HG02970 (cell line): ENCODE measurements around the gene RNASE4.
"Not testable (repeated sequence)": the region's sequence is repeated elsewhere in the genome, so short reads cannot be mapped to it uniquely, and the experiment has no call there.

Experiments used
- ATAC-seq: cut with Tn5 transposase; IDR thresholded peaks from one replicate; pipeline ENCODE4 v1.9.1; 2021; ENCODE audit warnings: mild to moderate bottlenecking, moderate library complexity, moderate number of reproducible peaks; ENCODE audit not compliant: unreplicated experiment, low FRiP score

RNASE4 gene

GRCh38 chr14:20697273-20698017, 13.1 kb downstream of the RNASE4 start:
- no peak for ATAC-seq

DNA sequence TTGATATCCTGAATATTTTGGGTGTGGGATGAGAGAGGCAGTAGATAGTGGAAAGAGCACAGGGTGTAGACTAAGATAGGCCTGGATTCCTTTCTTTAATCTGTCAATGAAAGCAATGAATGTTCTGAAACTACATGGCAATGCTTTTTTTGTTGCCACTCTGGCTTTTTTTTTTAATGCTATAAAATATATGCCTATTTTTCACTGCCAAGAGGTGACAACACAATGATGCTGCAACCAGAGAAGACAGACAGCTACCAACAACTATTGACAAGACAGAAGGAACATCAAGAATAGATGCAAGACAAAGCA, 13.6 kb downstream of the RNASE4 start:
- no peak for ATAC-seq

DNA sequence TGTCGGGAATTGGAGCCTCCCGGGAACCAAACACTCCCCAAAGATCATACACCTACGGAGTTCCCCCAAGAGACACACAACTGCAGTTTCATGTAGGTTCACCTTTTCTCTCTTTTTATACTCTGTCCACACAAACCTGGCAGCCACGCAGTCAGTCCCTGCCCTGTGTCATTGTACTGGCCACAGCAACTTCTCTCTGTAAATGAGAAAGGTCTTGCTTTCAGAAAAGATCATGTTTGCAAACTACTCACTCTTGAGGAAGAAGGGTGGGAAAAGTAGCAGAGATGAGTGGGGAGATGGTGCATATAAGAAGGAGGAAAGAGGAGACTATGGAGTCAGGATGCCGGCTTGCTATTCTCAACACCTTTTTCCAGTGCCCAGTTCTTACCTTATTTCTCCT, 14.6 kb downstream of the RNASE4 start:
- ATAC-seq: no peak

DNA sequence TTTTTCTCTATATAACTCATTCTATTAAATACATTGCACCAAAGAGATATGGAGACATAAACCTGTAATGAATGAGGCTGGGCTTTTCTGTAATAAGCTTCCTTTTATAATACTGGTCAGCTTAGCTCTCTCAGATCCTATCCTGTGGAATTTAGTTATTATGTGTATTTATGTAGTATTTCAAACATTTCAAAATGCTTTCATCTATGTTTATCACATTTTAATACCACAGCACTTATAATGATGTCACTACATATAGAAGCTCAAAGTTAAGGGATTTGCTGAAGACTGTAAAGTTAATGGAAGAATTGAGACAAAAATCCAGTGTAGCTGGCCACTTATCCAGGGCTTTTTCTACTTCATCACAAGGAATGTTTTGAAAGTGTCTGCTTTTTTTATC, 15.6 kb downstream of the RNASE4 start:
- no peak for ATAC-seq

- ATAC-seq: not testable (repeated sequence)
These were observed 16.6 kb downstream of the RNASE4 start for GRCh38 chr14:20700965-20701364.

- no peak for ATAC-seq
These were observed 22.4 kb downstream of the RNASE4 start for GRCh38 chr14:20706657-20707355.

- no peak for ATAC-seq
These were observed 23.3 kb downstream of the RNASE4 start for GRCh38 chr14:20707622-20708021.

DNA sequence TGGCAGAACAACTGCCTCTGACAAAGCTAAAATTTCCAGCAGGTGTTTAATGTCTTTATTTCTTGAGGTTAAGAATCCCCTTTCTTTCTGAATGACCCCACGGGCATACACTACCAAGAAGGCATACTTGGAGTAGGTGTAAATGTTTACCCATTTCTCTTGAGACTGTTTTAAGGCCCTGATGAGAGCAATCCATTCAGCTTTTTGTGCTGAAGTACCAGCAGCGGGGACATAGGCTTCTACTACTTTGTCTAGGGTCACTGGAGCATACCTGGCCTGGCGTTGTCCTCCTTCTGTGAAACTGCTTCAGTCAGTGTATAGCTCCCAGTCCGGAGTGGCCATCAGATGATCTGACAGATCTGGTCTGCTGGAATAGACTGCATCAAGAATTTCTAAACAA, 26.9 kb downstream of the RNASE4 start:
- ATAC-seq: no peak

- no peak for ATAC-seq
These were observed 27.3 kb downstream of the RNASE4 start for GRCh38 chr14:20711685-20712084.

GRCh38 chr14:20712904-20713303, 28.5 kb downstream of the RNASE4 start:
- ATAC-seq: no peak

GRCh38 chr14:20714593-20715250, 30.4 kb downstream of the RNASE4 start:
- no peak for ATAC-seq

DNA sequence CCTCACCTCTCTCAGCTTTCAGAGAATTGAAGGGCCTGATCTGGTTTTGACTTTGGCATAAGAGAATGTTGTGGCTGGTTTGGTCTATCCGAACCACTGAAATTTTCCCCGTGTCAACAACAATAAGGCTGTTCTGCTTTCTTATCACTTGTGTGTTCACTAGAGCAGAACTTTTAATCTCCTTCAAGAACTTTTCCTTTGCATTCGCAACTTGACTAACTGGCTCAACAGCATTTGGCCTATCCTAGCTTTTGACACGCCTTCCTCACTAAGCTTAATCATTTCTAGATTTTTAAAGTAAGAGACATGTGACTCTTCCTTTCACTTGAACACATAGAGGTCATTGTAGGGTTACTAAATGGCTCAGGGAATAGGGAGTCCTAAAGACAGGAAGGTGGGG, 35.4 kb downstream of the RNASE4 start:
- no peak for ATAC-seq

DNA sequence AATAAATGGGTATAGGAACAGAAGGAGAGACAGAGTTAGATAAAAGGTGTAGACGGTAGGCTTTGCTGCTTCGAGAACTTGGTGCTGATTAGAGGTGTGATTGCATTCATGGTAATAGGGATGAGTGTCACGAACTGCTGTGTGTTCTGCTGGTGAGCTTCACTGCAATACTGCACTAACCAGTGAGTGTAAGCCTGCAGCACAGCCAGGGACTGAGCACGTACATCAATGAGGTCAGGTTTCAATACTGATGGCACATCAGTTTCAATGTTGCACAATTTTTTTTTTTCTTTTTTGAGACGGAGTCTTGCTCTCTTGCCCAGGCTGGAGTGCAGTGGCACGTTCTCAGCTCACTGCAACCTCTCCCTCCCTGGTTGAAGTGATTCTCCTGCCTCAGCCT, 36.4 kb downstream of the RNASE4 start:
- no peak for ATAC-seq

DNA sequence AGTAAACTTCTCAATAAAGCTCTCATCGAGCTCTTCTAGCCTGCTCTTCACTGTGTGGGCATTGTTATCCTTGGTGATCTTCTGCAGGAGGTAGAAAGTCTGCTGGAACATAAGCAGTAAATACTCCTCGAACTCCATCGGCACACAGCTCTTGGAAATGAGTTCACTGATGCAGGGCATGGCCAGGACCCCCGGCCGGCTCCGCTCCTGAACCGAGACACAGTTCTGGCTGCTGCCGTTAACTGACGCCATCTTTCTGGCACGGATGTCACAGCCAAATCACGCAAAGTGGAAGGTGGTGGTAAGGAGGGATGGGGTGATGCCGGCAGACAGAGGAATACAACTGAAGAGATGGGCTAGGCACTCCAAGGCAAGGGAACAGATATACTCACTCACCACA, 37.7 kb downstream of the RNASE4 start:
- ATAC-seq: no peak

DNA sequence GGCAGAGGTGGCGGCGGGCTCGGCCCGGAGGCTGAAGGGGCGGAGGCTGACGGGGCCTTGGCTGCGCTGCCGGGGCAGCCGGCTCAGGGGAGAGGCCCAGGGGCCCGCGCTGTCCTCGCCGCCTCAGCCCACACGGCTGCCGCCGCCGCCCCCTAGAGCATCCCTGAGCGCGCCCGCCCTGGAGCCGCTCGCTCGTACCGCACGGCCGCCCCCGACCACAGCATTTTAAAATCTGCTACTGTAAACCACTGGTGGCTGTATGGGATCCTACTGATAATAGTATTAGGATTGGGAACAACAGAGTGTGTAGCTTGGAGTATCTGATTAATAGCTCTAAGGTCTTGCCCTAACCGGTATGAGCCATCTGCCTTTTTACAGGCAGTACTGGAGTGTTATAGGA, 39.1 kb downstream of the RNASE4 start:
- no peak for ATAC-seq

DNA sequence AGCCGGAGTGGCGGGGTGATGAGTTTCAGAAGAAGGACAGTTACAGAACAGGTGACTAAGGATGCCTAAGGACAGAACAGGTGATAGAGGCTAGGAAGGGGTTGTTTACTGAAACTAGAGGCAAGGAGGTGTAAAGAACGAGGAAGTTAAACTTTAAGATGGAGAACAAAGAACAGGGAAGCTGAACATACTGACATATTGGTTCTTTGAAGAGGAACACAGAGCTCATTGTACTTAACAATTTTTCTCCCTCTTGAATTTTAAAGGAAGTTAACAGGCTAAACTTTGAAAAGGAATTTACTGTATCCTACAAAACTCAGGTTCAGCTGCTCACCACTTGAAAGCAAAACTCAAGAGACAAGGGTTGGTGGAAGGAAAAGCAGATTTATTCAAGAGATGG, 41.8 kb downstream of the RNASE4 start:
- not testable (repeated sequence) for ATAC-seq

DNA sequence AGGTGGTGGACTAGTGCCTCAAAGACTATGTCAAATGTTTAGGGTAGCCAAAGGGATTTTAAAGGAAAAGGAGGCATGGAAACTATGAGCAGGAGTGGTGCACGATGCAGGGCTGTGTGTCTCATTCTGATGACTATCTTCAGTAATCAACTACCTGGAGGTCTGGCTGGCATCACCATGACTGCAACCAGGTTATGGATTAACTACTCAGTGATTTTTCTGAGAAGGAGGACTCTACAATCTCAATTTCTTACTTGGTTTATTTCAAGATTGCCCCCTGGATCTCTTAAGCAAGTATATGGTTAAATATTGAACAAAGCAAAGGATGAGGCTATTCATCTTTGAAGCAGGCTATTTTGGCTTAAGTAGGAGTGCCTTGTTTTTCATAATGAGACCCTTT, 42.2 kb downstream of the RNASE4 start:
- no peak for ATAC-seq

GRCh38 chr14:20730891-20731290, 46.5 kb downstream of the RNASE4 start:
- ATAC-seq: no peak

DNA sequence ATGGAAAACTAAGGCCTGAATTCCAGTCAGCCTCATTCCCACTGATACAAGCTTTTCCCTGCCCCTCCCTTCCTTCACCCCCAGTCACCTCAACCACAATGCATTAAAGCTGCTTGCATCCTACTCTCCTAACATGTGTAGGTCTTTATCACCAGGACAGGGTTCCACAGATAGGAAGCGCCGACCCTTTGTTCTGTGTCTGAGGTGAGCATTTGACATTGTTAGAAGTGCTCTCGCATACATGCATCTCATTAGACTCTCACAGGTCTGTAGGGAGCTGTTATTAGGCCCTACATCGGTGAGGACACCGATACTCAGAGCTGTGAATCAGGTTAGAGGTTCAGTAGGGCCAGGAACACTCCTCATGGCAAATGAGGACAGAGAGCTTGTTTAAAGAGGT, 48.1 kb downstream of the RNASE4 start:
- ATAC-seq: no peak

DNA sequence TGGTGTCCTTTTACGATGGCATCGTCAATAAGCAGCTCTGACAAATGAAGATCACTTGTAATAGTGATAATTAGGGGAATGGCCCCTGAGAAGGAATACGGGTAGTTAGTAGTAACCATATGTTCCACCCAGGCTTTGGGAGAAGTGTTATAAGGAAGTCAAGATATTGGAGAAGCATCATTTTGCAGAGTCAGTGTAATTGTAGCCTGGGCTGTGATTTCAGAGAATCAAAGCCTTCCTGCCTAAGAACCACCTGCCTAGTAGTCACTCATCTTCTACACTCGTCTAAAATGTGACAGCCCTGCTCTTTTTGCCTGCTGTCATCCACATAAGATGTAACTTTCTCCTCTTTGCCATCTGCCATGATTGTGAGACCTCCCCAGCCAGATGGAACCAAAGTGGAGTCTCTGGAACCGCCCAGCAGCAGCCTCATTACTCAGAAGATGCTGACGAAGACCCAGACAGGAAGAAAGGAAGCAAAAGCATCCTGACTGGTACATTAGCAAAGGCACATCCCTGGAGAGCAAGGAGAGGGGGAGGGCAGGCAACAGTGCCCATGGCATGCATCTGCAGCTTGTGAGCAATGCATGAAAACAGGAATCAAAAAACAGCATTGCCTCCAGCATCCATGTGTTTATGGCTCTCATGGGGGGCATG, 48.7 kb downstream of the RNASE4 start:
- no peak for ATAC-seq

GRCh38 chr14:20733684-20734429, 49.5 kb downstream of the RNASE4 start:
- ATAC-seq: no peak
